MCF 10A (cell line): ENCODE results near the gene TNS1. TPM values are rescaled to one million over a fixed set of nuclear protein-coding genes. Genes with fewer than 3 reads are reported as not detected.

ENCODE experiments used
- BruUV-seq: library from RNA; stranded (reverse); fragments of 400-500 nt; replicated peaks from 2 replicates; lab custom pipeline; 2021; lab: Mats Ljungman, UMichigan
- CTCF ChIA-PET: fragments of 300-600 bp; sonication (Branson Sonifier 250); formaldehyde crosslinking; extraction: SDS; loops from one replicate; lab custom pipeline; 2021; ENCODE audit warnings: antibody characterized with exemption, inconsistent platforms; lab: Yijun Ruan, JAX
- POLR2A ChIA-PET: fragments of 300-600, 350-650 bp; sonication (Branson Sonifier 250); formaldehyde crosslinking; extraction: SDS; loops from one replicate; lab custom pipeline; 2020; ENCODE audit warnings: antibody characterized with exemption, inconsistent platforms; lab: Yijun Ruan, JAX
- DNase-seq: peaks from one replicate; pipeline ENCODE4 v3.0.0-alpha.2; 2018; ENCODE audit not compliant: unreplicated experiment
- H3K27ac Mint-ChIP-seq: one replicate; pipeline ENCODE4 v1.8.0; 2022; ENCODE audit warnings: mild to moderate bottlenecking, low read depth, mixed read lengths; ENCODE audit not compliant: unreplicated experiment
- H3K27me3 Mint-ChIP-seq: one replicate; pipeline ENCODE4 v1.8.0; 2022; ENCODE audit warnings: mixed read lengths; ENCODE audit not compliant: insufficient read depth, unreplicated experiment
- H3K36me3 Mint-ChIP-seq: one replicate; pipeline ENCODE4 v1.8.0; 2022; ENCODE audit warnings: mild to moderate bottlenecking, moderate library complexity, mixed read lengths; ENCODE audit not compliant: insufficient read depth, unreplicated experiment
- H3K4me1 Mint-ChIP-seq: one replicate; pipeline ENCODE4 v1.8.0; 2022; ENCODE audit warnings: mixed read lengths; ENCODE audit not compliant: insufficient read depth, unreplicated experiment
- H3K4me3 Mint-ChIP-seq: one replicate; pipeline ENCODE4 v1.8.0; 2022; ENCODE audit warnings: mild to moderate bottlenecking, moderate library complexity, mixed read lengths; ENCODE audit not compliant: unreplicated experiment
- H3K9me3 Mint-ChIP-seq: one replicate; pipeline ENCODE4 v1.8.0; 2022; ENCODE audit warnings: mixed read lengths; ENCODE audit not compliant: unreplicated experiment
- intact Hi-C: fragments of 100-400 bp; cut with micrococcal nuclease; formaldehyde crosslinking; loops from 2 replicates; pipeline ENCODE4 v1.14.1; 2022
- total RNA-seq: library from RNA; stranded (reverse); gene quantifications from 2 replicates; pipeline ENCODE4 v1.2.3, GENCODE V29; 2022
- TF ChIP-seq, protein P1 (sequence below): fragments of 200-600 bp; IDR thresholded peaks from one replicate; pipeline ENCODE4 v1.8.0; 2022; ENCODE audit warnings: antibody characterized with exemption, mild to moderate bottlenecking; ENCODE audit not compliant: unreplicated experiment

TNS1 gene
- total RNA-seq, 1 experiment from 2014 or later = 3.3 TPM

DNA sequence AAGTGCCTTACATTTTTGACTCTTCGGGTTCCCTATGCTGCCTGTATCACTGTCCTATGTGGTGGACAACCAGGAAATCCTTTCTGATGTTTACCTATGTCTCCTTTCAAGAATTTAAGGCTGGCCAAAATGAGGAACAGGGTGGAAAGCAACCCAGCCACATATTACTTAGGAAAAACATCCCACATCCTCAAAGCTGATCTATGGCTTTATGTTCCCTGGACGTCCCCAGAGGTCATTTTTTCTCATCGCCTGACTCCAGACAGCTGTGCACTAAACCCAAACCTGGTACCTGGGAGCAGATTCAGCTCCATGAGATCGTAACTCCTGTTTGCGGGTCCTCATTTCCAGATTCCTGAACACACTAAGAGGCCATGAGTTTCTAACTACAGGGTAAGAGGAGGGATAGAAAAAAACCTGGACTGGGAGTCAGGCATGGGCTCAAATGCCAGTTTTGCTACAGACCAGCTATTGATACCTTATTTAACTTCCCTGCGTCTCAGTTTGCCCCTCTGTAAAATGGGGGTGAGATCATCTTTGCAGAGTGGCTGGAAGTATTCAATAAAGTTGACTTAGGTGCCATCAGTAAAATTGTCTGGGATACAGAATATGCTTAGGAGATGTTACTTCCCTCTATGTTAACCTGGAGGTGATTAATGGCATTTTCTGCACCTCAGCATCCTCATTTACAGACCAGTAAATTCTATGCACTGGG, 70.8 kb downstream of the TNS1 start:
- Mint-ChIP-seq H3K4me3 (no peak overlapping the region), H3K27me3 (no peaks in the 10 kb centered on the region), H3K27ac (no peak overlapping the region), H3K36me3 (no peaks in the 10 kb centered on the region), H3K4me1 (peaks cover 35% of the 10 kb centered on the region), H3K9me3 (no peaks in the 10 kb centered on the region)
- intact Hi-C loops = no loop called here
- BruUV-seq = no TSS peak
- ChIA-PET CTCF (interaction anchor here (0.6 to 2.1 kb wide), 9 partner anchors 14 to 177 kb away, joined by 3 to 5 read pairs (median 4); no protein-coding TSS in a partner anchor), POLR2A (no interaction called here)
- TF ChIP-seq, protein P1, sequence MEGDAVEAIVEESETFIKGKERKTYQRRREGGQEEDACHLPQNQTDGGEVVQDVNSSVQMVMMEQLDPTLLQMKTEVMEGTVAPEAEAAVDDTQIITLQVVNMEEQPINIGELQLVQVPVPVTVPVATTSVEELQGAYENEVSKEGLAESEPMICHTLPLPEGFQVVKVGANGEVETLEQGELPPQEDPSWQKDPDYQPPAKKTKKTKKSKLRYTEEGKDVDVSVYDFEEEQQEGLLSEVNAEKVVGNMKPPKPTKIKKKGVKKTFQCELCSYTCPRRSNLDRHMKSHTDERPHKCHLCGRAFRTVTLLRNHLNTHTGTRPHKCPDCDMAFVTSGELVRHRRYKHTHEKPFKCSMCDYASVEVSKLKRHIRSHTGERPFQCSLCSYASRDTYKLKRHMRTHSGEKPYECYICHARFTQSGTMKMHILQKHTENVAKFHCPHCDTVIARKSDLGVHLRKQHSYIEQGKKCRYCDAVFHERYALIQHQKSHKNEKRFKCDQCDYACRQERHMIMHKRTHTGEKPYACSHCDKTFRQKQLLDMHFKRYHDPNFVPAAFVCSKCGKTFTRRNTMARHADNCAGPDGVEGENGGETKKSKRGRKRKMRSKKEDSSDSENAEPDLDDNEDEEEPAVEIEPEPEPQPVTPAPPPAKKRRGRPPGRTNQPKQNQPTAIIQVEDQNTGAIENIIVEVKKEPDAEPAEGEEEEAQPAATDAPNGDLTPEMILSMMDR = no peak
- DNase-seq = no peak

DNA sequence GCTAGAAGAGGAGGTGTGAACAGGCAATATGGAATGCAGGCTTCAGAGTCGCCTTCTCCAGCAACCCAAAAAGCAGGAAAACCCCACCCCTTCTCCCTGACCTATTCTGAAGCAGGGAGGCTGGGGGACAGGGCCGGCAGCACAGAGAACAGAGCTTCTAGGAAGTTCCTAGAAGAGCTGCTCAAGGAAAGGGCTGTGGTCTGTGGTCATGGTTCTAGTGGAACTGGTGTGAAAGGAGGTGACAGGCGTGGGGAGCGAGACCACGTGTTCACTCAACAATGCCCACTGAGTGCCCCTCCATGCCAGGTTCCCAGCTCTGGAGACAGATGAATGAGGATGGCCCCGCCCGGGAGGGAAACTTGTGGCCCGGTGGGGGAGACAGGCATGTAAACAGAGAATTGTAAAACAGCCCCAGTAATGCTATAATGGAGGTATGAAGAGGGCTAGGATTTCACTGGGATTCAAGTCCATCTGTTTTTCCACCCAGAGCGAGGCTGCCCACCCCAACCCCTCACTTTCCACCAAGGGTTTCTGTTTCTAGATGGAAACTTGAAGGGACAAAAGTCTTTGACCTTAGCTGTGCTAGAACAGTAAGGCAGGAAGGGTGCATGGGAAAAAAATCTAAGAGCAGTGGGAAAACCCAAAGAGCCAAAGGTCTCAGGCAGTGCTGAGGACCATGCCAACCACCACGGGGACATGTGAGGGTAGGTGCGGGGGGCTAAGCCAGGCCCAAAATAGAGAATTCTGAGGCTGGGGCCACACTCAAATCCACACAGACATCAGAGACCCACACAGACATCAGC, 71.8 kb downstream of the TNS1 start:
- DNase-seq = no peak
- Mint-ChIP-seq H3K27ac (no peak overlapping the region), H3K27me3 (no peaks in the 10 kb centered on the region), H3K4me3 (no peak overlapping the region), H3K36me3 (no peaks in the 10 kb centered on the region), H3K9me3 (no peaks in the 10 kb centered on the region), H3K4me1 (peaks cover 29% of the 10 kb centered on the region)
- BruUV-seq = no TSS peak
- POLR2A ChIA-PET = no interaction called here
- CTCF ChIA-PET = interaction anchor here (0.8 to 1.4 kb wide), 2 partner anchors 9 to 13 kb away, joined by 3 to 5 read pairs; no protein-coding TSS in a partner anchor
- intact Hi-C loops = no loop called here
- TF ChIP-seq, protein P1 = no peak

DNA sequence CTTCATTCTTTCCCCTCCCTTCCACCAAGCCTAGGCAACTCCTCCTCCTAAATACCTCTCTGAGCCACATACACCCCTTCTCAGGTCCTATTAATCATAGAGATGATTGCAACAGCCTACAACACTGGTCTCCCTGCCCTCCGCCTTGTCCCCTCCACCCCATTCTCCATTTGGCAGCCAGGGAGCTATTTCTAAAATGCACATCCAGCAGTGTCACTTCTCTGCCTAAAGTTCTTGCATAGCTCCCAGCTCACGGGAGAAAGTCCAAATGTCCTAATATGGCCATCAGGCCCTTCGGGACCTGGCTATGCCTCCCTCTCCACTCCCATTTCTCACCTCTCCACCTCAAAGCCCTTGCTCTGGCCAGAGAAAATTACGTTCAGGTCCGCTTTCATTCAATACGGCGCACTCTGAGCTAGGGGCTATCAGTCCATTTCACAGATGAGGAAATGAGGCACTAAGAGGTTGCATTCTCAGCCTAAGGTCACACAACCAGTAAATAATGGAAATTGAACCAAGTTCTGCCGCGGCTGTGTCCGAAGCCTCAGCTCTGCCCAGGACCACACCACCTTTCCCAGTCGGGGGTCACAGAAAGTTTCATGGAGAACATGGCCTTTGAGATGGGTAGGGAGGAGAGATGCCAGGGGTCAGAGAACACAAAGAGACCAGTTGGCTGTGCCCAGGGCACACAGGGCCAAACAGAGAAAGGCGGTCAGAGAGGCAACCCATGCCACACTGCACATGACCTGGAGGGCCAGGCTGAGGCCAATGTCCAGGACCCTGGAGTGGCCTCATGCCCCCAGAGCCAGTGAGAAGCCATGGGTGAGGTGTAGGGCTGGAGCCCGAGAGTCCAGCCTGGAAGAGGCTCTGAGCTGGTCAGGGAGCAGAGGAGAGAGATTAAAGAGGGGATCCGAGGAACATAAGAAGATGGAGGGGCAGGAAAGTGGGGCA, 72.8 kb downstream of the TNS1 start:
- no peaks in the 10 kb centered on the region for H3K36me3 Mint-ChIP-seq
- peak; percentile 28 for DNase-seq
- H3K27me3 Mint-ChIP-seq = no peaks in the 10 kb centered on the region
- H3K9me3 Mint-ChIP-seq = no peaks in the 10 kb centered on the region
- no TSS peak for BruUV-seq
- peaks cover 29% of the 10 kb centered on the region for H3K4me1 Mint-ChIP-seq
- no peak overlapping the region for H3K27ac Mint-ChIP-seq
- POLR2A ChIA-PET = no interaction called here
- no peak overlapping the region for H3K4me3 Mint-ChIP-seq
- CTCF ChIA-PET = interaction anchor here (1.0 to 1.4 kb wide), 2 partner anchors 9 to 43 kb away, joined by 3 read pairs; no protein-coding TSS in a partner anchor
- intact Hi-C loops = no loop called here
- TF ChIP-seq, protein P1 = no peak
